Measurements from ENCODE around the gene EPHA2.
A peak's percentile ranks its signal among the peaks of the same experiment; 100 is the strongest.

Gene EPHA2

GRCh38 chr1:16138772-16139221 lies 17.1 kb downstream of the EPHA2 start:
- DNase-seq (ENCODE audit: low read depth in 2 of 3, low spot score in 1 of 3): no peak

- no peak for DNase-seq (ENCODE audit: low read depth in 2 of 3, low spot score in 1 of 3)
Observed at GRCh38 chr1:16137890-16138467, 17.9 kb downstream of the EPHA2 start.

GRCh38 chr1:16135501-16135900 lies 20.4 kb downstream of the EPHA2 start:
- DNase-seq (ENCODE audit: low read depth in 2 of 3, low spot score in 1 of 3): no peak

- DNase-seq (ENCODE audit: low read depth in 2 of 3, low spot score in 1 of 3): no peak
Observed at GRCh38 chr1:16134906-16135305, 21.0 kb downstream of the EPHA2 start.

- no peak for DNase-seq (ENCODE audit: low read depth in 2 of 3, low spot score in 1 of 3)
Observed at GRCh38 chr1:16134066-16134801, 21.6 kb downstream of the EPHA2 start.

GRCh38 chr1:16133007-16133961 lies 22.6 kb downstream of the EPHA2 start:
- DNase-seq (ENCODE audit: low read depth in 2 of 3, low spot score in 1 of 3): no peak

GRCh38 chr1:16132325-16132785 lies 23.5 kb downstream of the EPHA2 start:
- no peak for DNase-seq (ENCODE audit: low read depth in 2 of 3, low spot score in 1 of 3)

- DNase-seq (ENCODE audit: low read depth in 2 of 3, low spot score in 1 of 3): no peak
Observed at GRCh38 chr1:16131636-16132324, 24.1 kb downstream of the EPHA2 start.

GRCh38 chr1:16130827-16131226 lies 25.0 kb downstream of the EPHA2 start:
- DNase-seq (ENCODE audit: low read depth in 2 of 3, low spot score in 1 of 3): no peak

- DNase-seq (ENCODE audit: low read depth in 2 of 3, low spot score in 1 of 3): no peak
Observed at GRCh38 chr1:16129921-16130543, 25.8 kb downstream of the EPHA2 start.

- DNase-seq (ENCODE audit: low read depth in 2 of 3, low spot score in 1 of 3): no peak
Observed at GRCh38 chr1:16129316-16129715, 26.6 kb downstream of the EPHA2 start.

GRCh38 chr1:16128338-16128741 lies 27.5 kb downstream of the EPHA2 start:
- no peak for DNase-seq (ENCODE audit: low read depth in 2 of 3, low spot score in 1 of 3)

GRCh38 chr1:16127676-16128337 lies 28.1 kb downstream of the EPHA2 start:
- no peak for DNase-seq (ENCODE audit: low read depth in 2 of 3, low spot score in 1 of 3)

GRCh38 chr1:16126743-16127515 lies 28.9 kb downstream of the EPHA2 start:
- DNase-seq (ENCODE audit: low read depth in 2 of 3, low spot score in 1 of 3): no peak

GRCh38 chr1:16126160-16126559 lies 29.7 kb downstream of the EPHA2 start:
- no peak for DNase-seq (ENCODE audit: low read depth in 2 of 3, low spot score in 1 of 3)

GRCh38 chr1:16125483-16125882 lies 30.4 kb downstream of the EPHA2 start:
- DNase-seq (ENCODE audit: low read depth in 2 of 3, low spot score in 1 of 3): no peak

GRCh38 chr1:16125088-16125470 lies 30.8 kb downstream of the EPHA2 start:
- no peak for DNase-seq (ENCODE audit: low read depth in 2 of 3, low spot score in 1 of 3)

- DNase-seq (ENCODE audit: low read depth in 2 of 3, low spot score in 1 of 3): no peak
Observed at GRCh38 chr1:16124377-16125087, 31.3 kb downstream of the EPHA2 start.

GRCh38 chr1:16122916-16123315 lies 33.0 kb downstream of the EPHA2 start:
- DNase-seq (ENCODE audit: low read depth in 2 of 3, low spot score in 1 of 3): peak; percentile 41 to 48 (median 45)

Measured in stimulated activated CD4-positive, alpha-beta T cell treated with anti-CD3 and anti-CD28 coated beads, Interleukin-12 subunit alpha, Interleukin-12 subunit beta, amount 100 ng/mL, for 48 hours (primary cell).